IPS-15b (cell line): Measurements from ENCODE around the gene KRT34.
"Not testable (repeated sequence)": the region's sequence is repeated elsewhere in the genome, so short reads cannot be mapped to it uniquely, and the experiment has no call there.

Source experiments
- H3K27me3 ChIP-seq: one replicate; pipeline ENCODE4 v1.6.1; 2013; ENCODE audit warnings: low read length; ENCODE audit not compliant: control insufficient read depth, insufficient read depth
- H3K36me3 ChIP-seq: one replicate; pipeline ENCODE4 v1.6.1; 2013; ENCODE audit warnings: low read length; ENCODE audit not compliant: control insufficient read depth, insufficient read depth
- H3K4me1 ChIP-seq: one replicate; pipeline ENCODE4 v1.6.1; 2013; ENCODE audit warnings: mild to moderate bottlenecking, low read length; ENCODE audit not compliant: control insufficient read depth, insufficient read depth
- H3K4me3 ChIP-seq: one replicate; pipeline ENCODE4 v1.5.1; 2013; ENCODE audit warnings: low read depth, low read length
- H3K9ac ChIP-seq: one replicate; pipeline ENCODE4 v1.6.1; 2013; ENCODE audit warnings: low read depth, mild to moderate bottlenecking, low read length
- H3K9me3 ChIP-seq: one replicate; pipeline ENCODE4 v1.6.1; 2013; ENCODE audit warnings: mild to moderate bottlenecking, low read length; ENCODE audit not compliant: control insufficient read depth, insufficient read depth

KRT34 gene

GRCh38 chr17:41386227-41386626 is 4.1 kb upstream of the KRT34 start:
- Histone ChIP-seq H3K36me3 (no peaks in the 10 kb centered on the region), H3K27me3 (no peaks in the 10 kb centered on the region), H3K4me3 (no peak overlapping the region), H3K9me3 (no peaks in the 10 kb centered on the region), H3K9ac (no peak overlapping the region), H3K4me1 (no peaks in the 10 kb centered on the region)

- H3K36me3 ChIP-seq = no peaks in the 10 kb centered on the region
- H3K9me3 ChIP-seq = no peaks in the 10 kb centered on the region
- H3K27me3 ChIP-seq = no peaks in the 10 kb centered on the region
- H3K9ac ChIP-seq = no peak overlapping the region
- no peaks in the 10 kb centered on the region for H3K4me1 ChIP-seq
- no peak overlapping the region for H3K4me3 ChIP-seq
Observed at GRCh38 chr17:41383690-41384089, 1.6 kb upstream of the KRT34 start.

- no peaks in the 10 kb centered on the region for H3K9me3 ChIP-seq
- no peak overlapping the region for H3K4me3 ChIP-seq
- no peaks in the 10 kb centered on the region for H3K27me3 ChIP-seq
- H3K9ac ChIP-seq = no peak overlapping the region
- H3K36me3 ChIP-seq = no peaks in the 10 kb centered on the region
- H3K4me1 ChIP-seq = no peaks in the 10 kb centered on the region
Observed at GRCh38 chr17:41382394-41382793, 288 bp upstream of the KRT34 start.

DNA sequence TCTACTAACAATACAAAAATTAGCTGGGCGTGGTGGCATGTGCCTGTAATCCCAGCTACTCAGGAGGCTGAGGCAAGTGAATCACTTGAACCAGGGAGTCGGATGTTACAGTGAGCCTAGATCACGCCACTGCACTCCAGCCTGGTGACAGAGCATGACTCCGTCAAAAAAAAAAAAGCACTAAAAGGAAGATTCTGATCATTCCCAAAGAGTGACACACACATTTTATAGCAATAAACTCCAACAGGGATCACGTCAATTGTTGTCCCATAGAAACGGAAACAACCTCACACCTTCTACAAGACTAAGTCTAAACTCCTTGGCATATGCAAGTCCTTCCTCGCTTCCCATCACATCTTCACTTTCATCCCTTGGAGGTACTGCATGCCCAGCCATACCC is 2.0 kb downstream of the KRT34 start:
- H3K4me1 ChIP-seq, H3K9ac ChIP-seq, H3K9me3 ChIP-seq, H3K36me3 ChIP-seq, H3K4me3 ChIP-seq, H3K27me3 ChIP-seq: not testable (repeated sequence)

GRCh38 chr17:41377546-41377945 is 4.6 kb downstream of the KRT34 start:
- Histone ChIP-seq H3K4me3 (no peak overlapping the region), H3K27me3 (no peaks in the 10 kb centered on the region)

DNA sequence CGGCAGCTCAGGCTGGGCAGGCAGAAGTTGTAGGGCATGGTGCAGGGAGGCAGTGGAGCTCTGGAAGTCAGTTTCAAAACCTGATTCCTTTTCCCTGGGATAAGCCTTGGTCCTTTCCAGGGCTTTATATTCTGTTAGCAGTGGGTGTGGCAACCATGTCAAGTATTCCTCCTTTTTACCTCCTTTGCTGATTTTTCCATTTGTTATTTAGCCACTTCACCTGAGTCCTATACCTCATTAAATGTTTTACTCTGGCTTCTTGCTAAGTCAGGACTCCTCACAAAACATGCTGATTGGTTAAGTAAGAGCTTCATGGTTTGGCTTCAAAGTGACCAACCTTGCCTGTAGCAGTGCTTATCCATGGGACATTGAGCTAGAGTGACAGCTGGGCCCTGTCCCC is 12.4 kb downstream of the KRT34 start, which contains the start of gene KRT33B:
KRT33B (minus strand) TSS at position 101 of the 400 bp plus-strand sequence; CDS start at position 38, 63 bp downstream.
- no peaks in the 10 kb centered on the region for H3K36me3 ChIP-seq
- no peak within 1 kb of the TSS for H3K4me3 ChIP-seq

More at GRCh38 chr17:41377546-41377945, 4.6 kb downstream of the KRT34 start:
- no peaks in the 10 kb centered on the region for H3K4me1 ChIP-seq
- H3K9me3 ChIP-seq = no peaks in the 10 kb centered on the region
- no peaks in the 10 kb centered on the region for H3K36me3 ChIP-seq
- H3K9ac ChIP-seq = no peak overlapping the region

GRCh38 chr17:41369023-41369422 is 13.1 kb downstream of the KRT34 start:
- Histone ChIP-seq H3K4me3 (no peak overlapping the region), H3K36me3 (no peaks in the 10 kb centered on the region), H3K4me1 (no peaks in the 10 kb centered on the region), H3K9me3 (no peaks in the 10 kb centered on the region), H3K9ac (no peak overlapping the region), H3K27me3 (no peaks in the 10 kb centered on the region)

More for the DNA sequence above, 12.4 kb downstream of the KRT34 start, which contains the start of gene KRT33B:
- no peaks in the 10 kb centered on the region for H3K9me3 ChIP-seq
- no peaks in the 10 kb centered on the region for H3K4me1 ChIP-seq
- H3K27me3 ChIP-seq = no peaks in the 10 kb centered on the region
- no peak within 1 kb of the TSS for H3K9ac ChIP-seq

- H3K4me1 ChIP-seq = no peaks in the 10 kb centered on the region
- no peaks in the 10 kb centered on the region for H3K27me3 ChIP-seq
- H3K9ac ChIP-seq = no peak overlapping the region
- no peak overlapping the region for H3K4me3 ChIP-seq
- H3K9me3 ChIP-seq = no peaks in the 10 kb centered on the region
- H3K36me3 ChIP-seq = no peaks in the 10 kb centered on the region
Observed at GRCh38 chr17:41367426-41368075, 14.6 kb downstream of the KRT34 start.

GRCh38 chr17:41366070-41366469 is 16.0 kb downstream of the KRT34 start:
- no peak overlapping the region for H3K4me3 ChIP-seq
- no peaks in the 10 kb centered on the region for H3K9me3 ChIP-seq
- no peaks in the 10 kb centered on the region for H3K36me3 ChIP-seq
- H3K4me1 ChIP-seq = no peaks in the 10 kb centered on the region
- H3K27me3 ChIP-seq = no peaks in the 10 kb centered on the region
- H3K9ac ChIP-seq = no peak overlapping the region

- Histone ChIP-seq H3K9ac (no peak overlapping the region), H3K4me3 (no peak overlapping the region), H3K4me1 (no peaks in the 10 kb centered on the region), H3K9me3 (no peaks in the 10 kb centered on the region), H3K27me3 (no peaks in the 10 kb centered on the region), H3K36me3 (no peaks in the 10 kb centered on the region)
Observed at GRCh38 chr17:41363881-41364280, 18.2 kb downstream of the KRT34 start.

- Histone ChIP-seq H3K4me1 (no peaks in the 10 kb centered on the region), H3K27me3 (no peaks in the 10 kb centered on the region), H3K9me3 (no peaks in the 10 kb centered on the region), H3K36me3 (no peaks in the 10 kb centered on the region), H3K9ac (no peak overlapping the region), H3K4me3 (no peak overlapping the region)
Observed at GRCh38 chr17:41360296-41360995, 21.7 kb downstream of the KRT34 start.

GRCh38 chr17:41354536-41354935 is 27.6 kb downstream of the KRT34 start:
- Histone ChIP-seq H3K36me3 (no peaks in the 10 kb centered on the region), H3K4me3 (no peak overlapping the region), H3K27me3 (no peaks in the 10 kb centered on the region), H3K9me3 (no peaks in the 10 kb centered on the region), H3K4me1 (no peaks in the 10 kb centered on the region), H3K9ac (no peak overlapping the region)
